Activated T-helper 2 cell treated with anti-CD3 and anti-CD28 coated beads, Interferon-gamma antibody, Interleukin-2, Interleukin-4, amounts not matched to agents 10 μg/mL and 5 μg/mL and 100 μg/mL, durations not matched to agents 14 hours and 24 hours and 36 hours (primary cell): Measurements from ENCODE around the gene EXOSC7. TPM values are rescaled to one million over a fixed set of nuclear protein-coding genes. Genes with fewer than 3 reads are reported as not detected.

Experiments used
- DNase-seq: peaks from one replicate; pipeline ENCODE4 v3.0.0; 2021; ENCODE audit warnings: low spot score
- H3K27ac Mint-ChIP-seq: one replicate; pipeline ENCODE4 v1.8.0; 2021; ENCODE audit warnings: mixed read lengths
- H3K27me3 Mint-ChIP-seq: one replicate; pipeline ENCODE4 v1.8.0; 2021; ENCODE audit warnings: low read depth, mixed read lengths
- H3K36me3 Mint-ChIP-seq: one replicate; pipeline ENCODE4 v1.8.0; 2021; ENCODE audit warnings: low read depth, mixed read lengths
- H3K4me1 Mint-ChIP-seq: one replicate; pipeline ENCODE4 v1.8.0; 2021; ENCODE audit warnings: low read depth, mixed read lengths
- H3K4me3 Mint-ChIP-seq: one replicate; pipeline ENCODE4 v1.8.0; 2021; ENCODE audit warnings: low read depth, mild to moderate bottlenecking, moderate library complexity, mixed read lengths
- H3K9me3 Mint-ChIP-seq: one replicate; pipeline ENCODE4 v1.8.0; 2021; ENCODE audit warnings: mixed read lengths
- intact Hi-C: fragments of 100-400 bp; cut with micrococcal nuclease; formaldehyde crosslinking; loops from one replicate; pipeline ENCODE4 v1.15.1; 2023
- total RNA-seq: library from RNA; stranded (reverse); gene quantifications from 2 replicates; pipeline ENCODE4 v1.2.3, GENCODE V29; 2022

The EXOSC7 gene
- total RNA-seq, 1 donor from 2014 or later = 83.0 TPM

DNA sequence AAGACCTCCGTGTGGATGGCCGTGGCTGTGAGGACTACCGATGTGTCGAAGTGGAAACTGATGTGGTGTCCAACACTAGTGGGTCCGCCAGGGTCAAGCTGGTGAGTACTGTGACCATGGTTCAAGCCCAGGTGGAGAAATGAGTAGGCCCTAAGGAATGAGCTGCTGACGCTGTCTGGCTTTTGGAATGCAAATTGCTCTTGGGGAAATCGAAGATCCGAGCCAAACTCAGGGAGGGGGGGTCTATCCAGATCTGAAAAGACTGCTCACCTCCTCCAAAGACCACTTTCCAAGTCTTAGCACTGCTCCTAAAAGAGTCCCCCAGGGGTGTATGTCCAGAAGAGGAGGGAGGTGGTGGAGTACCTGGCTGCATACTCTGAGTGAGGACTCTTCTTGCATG lies 13.1 kb downstream of the EXOSC7 start:
- Mint-ChIP-seq H3K36me3 (peaks cover 60% of the 10 kb centered on the region), H3K27me3 (no peaks in the 10 kb centered on the region), H3K4me3 (no peak overlapping the region), H3K27ac (no peak overlapping the region), H3K4me1 (peaks cover 18% of the 10 kb centered on the region), H3K9me3 (no peaks in the 10 kb centered on the region)
- no peak for DNase-seq
- intact Hi-C loops = no loop called here

DNA sequence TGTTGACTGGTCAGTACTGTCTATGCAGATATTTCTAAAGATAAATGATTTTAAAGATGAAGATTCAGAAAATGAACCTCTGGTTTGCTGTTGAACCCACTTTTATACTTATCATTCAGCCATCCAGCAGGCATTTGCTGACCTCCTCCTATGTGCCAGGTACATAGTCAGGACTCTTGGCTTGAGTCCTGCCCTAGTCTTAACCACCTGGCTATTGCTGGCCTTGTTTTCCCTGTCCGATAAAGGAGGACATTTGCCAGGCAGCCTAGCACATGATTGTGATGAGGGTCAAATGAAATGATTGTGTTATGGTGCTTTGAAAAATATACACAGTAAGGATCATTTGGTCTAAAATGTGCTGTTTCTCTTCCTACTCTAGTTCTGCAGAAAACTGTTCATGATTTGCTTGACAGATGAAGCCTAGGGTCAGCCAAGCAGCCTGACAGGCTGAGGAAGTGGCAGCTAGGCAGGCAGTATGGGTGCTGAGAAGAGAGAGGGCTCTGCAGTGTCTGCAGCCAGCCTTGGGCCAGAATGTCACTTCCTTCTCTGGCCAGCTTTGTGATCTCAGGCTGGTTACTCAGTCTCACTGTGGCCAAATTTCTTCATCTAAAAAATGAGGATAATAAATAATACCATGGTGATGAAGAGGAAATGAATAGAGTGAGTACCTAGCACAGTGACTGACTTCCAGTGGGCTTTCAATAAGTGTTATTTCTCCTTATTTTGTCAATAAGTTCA lies 13.8 kb downstream of the EXOSC7 start:
- Mint-ChIP-seq H3K36me3 (peaks cover 64% of the 10 kb centered on the region), H3K27me3 (no peaks in the 10 kb centered on the region)

GRCh38 chr3:44991326-44991725 lies 15.3 kb downstream of the EXOSC7 start:
- H3K36me3 Mint-ChIP-seq = peaks cover 57% of the 10 kb centered on the region
- peaks cover 21% of the 10 kb centered on the region for H3K4me1 Mint-ChIP-seq
- intact Hi-C loops = no loop called here
- DNase-seq = no peak
- H3K9me3 Mint-ChIP-seq = no peaks in the 10 kb centered on the region
- peak overlapping the region; percentile 18 for H3K27ac Mint-ChIP-seq
- H3K4me3 Mint-ChIP-seq = no peak overlapping the region
- H3K27me3 Mint-ChIP-seq = no peaks in the 10 kb centered on the region

More for the DNA sequence above, 13.8 kb downstream of the EXOSC7 start:
- DNase-seq = no peak
- peaks cover 16% of the 10 kb centered on the region for H3K4me1 Mint-ChIP-seq
- H3K4me3 Mint-ChIP-seq = no peak overlapping the region
- intact Hi-C loops = no loop called here
- H3K27ac Mint-ChIP-seq = no peak overlapping the region
- H3K9me3 Mint-ChIP-seq = no peaks in the 10 kb centered on the region

DNA sequence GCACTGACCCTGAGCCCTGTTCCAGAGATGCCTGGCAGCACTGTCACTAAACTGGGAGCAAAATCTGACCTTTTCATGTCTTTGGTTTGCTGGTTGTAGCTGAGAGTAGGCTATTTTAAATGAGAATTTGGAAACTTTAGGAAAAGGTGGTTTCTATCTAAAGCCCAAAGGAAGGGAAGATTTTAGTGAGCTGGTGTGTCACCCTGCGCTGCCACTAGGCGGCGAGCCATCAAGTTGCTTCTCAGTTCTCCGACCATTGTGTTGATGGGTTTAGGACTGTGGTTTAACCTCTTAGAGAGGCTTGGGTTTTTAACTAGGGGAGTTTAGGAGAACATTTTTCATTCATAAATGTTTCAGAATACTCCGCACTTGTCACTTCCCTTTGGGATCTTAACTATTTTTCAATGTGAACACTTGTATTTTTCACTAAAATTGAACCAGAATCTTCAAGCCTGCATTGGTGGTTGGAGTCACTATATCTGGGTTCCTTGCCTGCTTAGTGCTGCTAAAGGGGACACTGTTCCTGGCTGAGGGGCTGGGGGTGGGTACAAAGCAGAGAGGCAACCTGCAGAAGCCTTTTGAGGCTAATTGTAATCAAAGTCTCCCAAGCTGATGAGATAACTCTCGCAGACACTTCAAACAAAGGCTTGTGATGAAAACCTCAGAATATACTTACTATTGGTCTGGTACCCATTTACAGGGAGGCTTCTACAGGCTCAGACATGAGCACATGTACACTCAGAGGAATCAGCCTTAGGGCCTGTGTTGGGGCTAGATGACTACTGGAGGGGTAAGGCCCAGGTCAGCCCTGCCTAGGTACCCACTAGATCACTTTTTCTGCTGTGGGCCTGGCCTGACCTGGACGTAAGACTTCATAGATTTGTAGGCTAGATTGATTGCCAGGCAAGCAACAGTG lies 16.8 kb downstream of the EXOSC7 start:
- Mint-ChIP-seq H3K27ac (no peak overlapping the region), H3K36me3 (peaks cover 71% of the 10 kb centered on the region), H3K27me3 (no peaks in the 10 kb centered on the region), H3K9me3 (no peaks in the 10 kb centered on the region), H3K4me3 (no peak overlapping the region), H3K4me1 (peaks cover 24% of the 10 kb centered on the region)
- DNase-seq = no peak
- intact Hi-C loops = no loop called here

GRCh38 chr3:44993471-44994205 lies 17.6 kb downstream of the EXOSC7 start:
- Mint-ChIP-seq H3K4me1 (peaks cover 24% of the 10 kb centered on the region), H3K9me3 (no peaks in the 10 kb centered on the region), H3K27ac (no peak overlapping the region), H3K36me3 (peaks cover 77% of the 10 kb centered on the region), H3K27me3 (no peaks in the 10 kb centered on the region), H3K4me3 (no peak overlapping the region)
- DNase-seq = no peak
- intact Hi-C loops = no loop called here

DNA sequence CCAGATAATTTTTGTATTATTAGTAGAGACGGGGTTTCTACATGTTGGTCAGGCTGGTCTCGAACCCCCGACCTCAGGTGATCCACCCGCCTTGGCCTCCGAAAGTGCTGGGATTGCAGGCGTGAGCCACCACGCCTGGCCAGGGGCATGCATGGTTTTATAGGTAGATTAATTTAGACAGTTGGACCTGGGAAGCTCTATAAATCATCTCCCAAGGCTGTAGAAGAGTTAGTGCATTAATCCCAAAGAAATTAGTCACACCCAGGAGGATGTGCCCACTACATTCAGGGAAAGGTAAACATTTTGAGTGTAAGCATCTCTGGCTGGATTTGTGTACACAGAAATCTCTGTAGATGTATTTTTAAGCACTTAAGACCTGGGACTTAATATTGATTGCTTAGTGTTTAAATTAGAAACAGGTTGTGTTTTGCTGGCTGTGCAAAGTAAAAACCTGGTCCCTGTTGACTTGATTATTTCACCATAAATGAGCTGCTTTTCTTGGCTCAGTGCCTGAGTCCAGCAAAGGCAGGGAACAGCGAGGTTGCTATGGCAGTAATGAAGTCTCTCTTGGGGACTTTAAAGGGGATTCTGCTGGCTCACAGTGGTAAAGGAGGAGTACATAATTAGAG lies 19.2 kb downstream of the EXOSC7 start:
- no peaks in the 10 kb centered on the region for H3K9me3 Mint-ChIP-seq
- DNase-seq = no peak
- H3K27ac Mint-ChIP-seq = no peak overlapping the region
- H3K27me3 Mint-ChIP-seq = no peaks in the 10 kb centered on the region
- H3K36me3 Mint-ChIP-seq = peaks cover 80% of the 10 kb centered on the region
- H3K4me1 Mint-ChIP-seq = peaks cover 24% of the 10 kb centered on the region
- intact Hi-C loops = no loop called here
- no peak overlapping the region for H3K4me3 Mint-ChIP-seq

DNA sequence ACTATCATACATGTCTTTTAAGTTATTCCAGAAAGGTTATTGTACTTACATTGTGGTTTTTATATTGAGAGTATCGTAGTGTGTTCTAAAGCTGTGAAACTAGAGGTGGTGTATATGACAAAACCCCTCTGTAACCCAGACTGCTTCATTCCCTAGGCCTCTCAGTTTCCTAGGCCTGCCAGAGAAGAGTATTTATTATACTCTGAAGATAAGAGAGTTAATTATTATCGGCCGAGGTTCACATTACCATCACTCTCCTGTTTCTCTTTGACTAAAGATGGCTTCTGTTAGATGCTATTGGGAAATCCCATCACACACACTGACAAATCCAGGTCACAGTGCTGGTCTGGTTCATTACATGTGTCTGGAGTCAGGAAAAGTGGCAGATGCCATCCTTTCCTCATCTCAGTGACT lies 20.5 kb downstream of the EXOSC7 start:
- Mint-ChIP-seq H3K36me3 (peaks cover 78% of the 10 kb centered on the region), H3K4me3 (no peak overlapping the region), H3K27ac (no peak overlapping the region), H3K4me1 (peaks cover 25% of the 10 kb centered on the region), H3K9me3 (no peaks in the 10 kb centered on the region), H3K27me3 (no peaks in the 10 kb centered on the region)
- no peak for DNase-seq
- intact Hi-C loops = no loop called here

DNA sequence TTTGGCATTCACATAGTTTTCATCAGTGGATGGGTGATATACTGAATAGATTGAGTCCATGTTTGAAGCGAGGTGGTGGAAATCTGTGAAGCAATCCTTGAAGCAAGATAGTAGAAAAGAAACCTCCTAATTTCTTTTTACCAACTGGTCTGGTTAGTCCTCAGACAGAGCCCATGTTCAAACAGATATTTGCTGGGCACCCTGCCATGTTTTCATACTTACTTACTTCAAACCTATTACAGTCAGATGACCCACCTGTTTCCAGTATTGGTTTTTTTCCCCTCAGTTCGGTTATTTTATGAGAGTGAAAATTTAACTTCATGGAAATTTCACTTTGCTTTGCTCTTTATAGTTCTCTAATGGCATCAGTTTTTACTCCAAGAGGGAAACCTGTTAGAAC lies 23.7 kb downstream of the EXOSC7 start:
- Mint-ChIP-seq H3K9me3 (peaks cover 2% of the 10 kb centered on the region), H3K4me3 (no peak overlapping the region), H3K27me3 (no peaks in the 10 kb centered on the region), H3K36me3 (peaks cover 78% of the 10 kb centered on the region), H3K27ac (no peak overlapping the region), H3K4me1 (peaks cover 18% of the 10 kb centered on the region)
- intact Hi-C loops = no loop called here
- DNase-seq = no peak

DNA sequence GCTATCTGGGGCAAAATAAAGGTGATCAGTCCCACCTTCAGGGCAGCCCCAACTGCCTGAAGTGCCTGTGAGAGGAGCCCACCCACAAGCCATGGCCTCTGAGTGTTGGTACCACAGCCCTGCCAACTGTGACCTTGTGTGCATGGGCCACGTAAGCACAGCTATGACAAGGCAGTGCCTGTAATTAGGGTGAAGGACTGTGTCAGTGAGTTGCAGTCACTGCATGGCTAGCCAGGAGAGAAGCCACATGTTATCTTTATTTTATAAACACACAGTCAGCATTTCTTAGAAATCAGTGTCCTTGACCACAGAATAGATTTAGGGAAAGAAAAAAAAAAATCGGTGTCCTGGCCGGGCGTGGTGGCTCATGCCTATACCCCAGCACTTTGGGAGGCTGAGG lies 24.8 kb downstream of the EXOSC7 start:
- intact Hi-C loops = no loop called here
- H3K27ac Mint-ChIP-seq = no peak overlapping the region

DNA sequence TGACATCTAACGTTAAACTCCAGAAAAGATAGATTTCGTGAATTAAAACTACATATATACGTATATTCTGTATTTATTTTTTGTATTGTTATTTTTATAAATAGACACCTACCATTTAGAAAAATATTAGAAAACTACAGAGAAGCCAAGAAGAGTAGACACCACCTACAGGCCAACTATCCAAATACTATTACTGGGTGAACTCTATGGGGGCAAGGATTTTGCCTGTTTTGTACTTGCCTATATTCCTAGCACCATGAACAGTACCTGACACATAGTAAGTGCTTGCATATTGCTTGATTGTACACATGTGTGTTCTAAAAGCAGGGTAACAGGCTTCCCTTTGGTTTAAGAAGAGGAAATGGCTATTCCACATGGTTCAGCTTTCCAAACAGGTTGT lies 25.7 kb downstream of the EXOSC7 start:
- intact Hi-C loops = no loop called here
- Mint-ChIP-seq H3K27me3 (no peaks in the 10 kb centered on the region), H3K4me3 (no peak overlapping the region), H3K27ac (no peak overlapping the region), H3K36me3 (peaks cover 81% of the 10 kb centered on the region), H3K9me3 (peaks cover 7% of the 10 kb centered on the region), H3K4me1 (peaks cover 14% of the 10 kb centered on the region)
- DNase-seq = no peak

More for the DNA sequence above, 24.8 kb downstream of the EXOSC7 start:
- no peaks in the 10 kb centered on the region for H3K27me3 Mint-ChIP-seq
- peaks cover 23% of the 10 kb centered on the region for H3K4me1 Mint-ChIP-seq
- DNase-seq = no peak
- peaks cover 86% of the 10 kb centered on the region for H3K36me3 Mint-ChIP-seq
- peaks cover 7% of the 10 kb centered on the region for H3K9me3 Mint-ChIP-seq
- no peak overlapping the region for H3K4me3 Mint-ChIP-seq

- Mint-ChIP-seq H3K4me3 (no peak overlapping the region), H3K36me3 (peaks cover 81% of the 10 kb centered on the region), H3K27me3 (no peaks in the 10 kb centered on the region), H3K9me3 (peaks cover 7% of the 10 kb centered on the region), H3K27ac (no peak overlapping the region), H3K4me1 (peaks cover 15% of the 10 kb centered on the region)
- no peak for DNase-seq
- intact Hi-C loops = no loop called here
Measured at GRCh38 chr3:45002139-45002660, 26.2 kb downstream of the EXOSC7 start.

DNA sequence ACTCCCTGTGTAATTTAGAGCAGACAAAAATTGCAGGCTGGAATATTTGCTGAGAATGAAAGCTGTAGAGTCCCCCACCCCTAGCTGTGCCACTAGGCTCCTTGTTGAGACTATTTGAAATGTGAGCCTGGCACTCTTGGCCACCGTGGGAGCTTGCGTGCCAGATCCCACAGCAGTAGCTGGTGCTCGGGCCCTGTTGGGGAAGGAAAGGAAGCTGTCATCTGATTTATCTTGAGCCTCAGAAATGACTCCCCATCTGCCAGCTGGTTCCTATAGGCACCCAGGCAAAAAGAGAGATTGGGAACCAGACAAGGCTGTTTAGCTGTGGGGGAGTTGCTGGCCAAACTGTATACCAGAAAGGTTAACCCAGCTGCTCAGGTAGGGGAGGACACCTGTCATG lies 26.7 kb downstream of the EXOSC7 start:
- no peak for DNase-seq
- intact Hi-C loops = no loop called here
- Mint-ChIP-seq H3K27me3 (no peaks in the 10 kb centered on the region), H3K27ac (no peak overlapping the region), H3K4me3 (no peak overlapping the region), H3K9me3 (peaks cover 7% of the 10 kb centered on the region), H3K36me3 (peaks cover 82% of the 10 kb centered on the region), H3K4me1 (peaks cover 15% of the 10 kb centered on the region)
